Activated effector memory CD4-positive, alpha-beta T cell treated with anti-CD3 and anti-CD28 coated beads, Interleukin-2, amount 50 U/mL, for 16 hours (primary cell): ENCODE results near the gene CAPN10.

Experiments used
- DNase-seq: peaks from one replicate; pipeline ENCODE4 v3.0.0-alpha.2; 2020

Gene CAPN10

DNA sequence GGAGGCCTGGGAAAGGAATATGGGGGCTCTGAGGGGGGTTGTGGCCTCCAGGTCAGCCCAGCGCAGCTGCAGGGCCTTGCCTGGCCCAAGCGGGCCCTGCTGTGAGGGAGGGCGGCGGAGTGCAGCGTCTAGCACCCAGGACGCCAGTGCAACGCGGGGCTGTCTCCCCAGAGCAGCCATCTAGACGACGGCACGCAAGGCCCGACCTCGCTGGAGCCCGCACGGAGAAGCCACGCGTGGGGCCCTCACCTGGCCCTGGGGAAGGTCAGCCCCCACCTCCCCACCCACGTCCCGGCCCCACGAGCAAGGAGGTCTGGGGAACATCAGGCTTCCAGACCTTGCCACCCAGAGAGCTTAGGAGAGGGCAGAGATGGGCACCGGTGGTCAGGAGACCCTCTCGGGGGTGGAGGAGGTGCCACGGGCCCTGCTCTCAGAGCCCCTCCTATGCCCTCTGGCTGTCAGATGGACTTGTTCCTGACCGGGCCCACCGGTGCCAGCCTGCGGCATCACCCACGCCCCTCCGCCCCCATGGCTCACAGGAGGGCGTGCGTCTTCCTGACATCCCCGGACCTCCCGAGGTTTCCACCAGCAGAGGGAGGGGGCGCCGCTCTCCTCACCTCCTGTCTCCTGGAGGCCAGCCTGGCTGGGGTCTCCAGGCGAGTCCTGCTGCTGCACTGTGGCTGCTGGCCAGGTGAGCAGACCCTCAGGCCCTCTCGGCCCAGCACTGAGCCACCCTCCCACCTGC, 55.7 kb downstream of the CAPN10 start:
- peak; percentile 60 for DNase-seq

DNA sequence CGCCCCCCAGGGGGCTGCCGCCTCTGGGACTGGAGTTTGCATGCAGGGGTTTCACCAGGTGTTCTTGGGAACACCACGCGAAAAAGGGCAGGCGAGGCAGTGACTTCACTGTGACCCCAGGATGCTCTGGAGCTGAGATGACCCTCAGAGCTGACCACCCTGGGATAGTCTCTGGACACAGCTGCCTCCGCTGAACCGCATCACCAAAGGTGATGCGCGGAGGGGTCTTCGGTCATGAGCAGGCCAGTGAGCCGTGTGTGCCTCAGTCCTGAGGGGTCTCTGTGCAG, 56.2 kb downstream of the CAPN10 start:
- peak; percentile 57 for DNase-seq

DNA sequence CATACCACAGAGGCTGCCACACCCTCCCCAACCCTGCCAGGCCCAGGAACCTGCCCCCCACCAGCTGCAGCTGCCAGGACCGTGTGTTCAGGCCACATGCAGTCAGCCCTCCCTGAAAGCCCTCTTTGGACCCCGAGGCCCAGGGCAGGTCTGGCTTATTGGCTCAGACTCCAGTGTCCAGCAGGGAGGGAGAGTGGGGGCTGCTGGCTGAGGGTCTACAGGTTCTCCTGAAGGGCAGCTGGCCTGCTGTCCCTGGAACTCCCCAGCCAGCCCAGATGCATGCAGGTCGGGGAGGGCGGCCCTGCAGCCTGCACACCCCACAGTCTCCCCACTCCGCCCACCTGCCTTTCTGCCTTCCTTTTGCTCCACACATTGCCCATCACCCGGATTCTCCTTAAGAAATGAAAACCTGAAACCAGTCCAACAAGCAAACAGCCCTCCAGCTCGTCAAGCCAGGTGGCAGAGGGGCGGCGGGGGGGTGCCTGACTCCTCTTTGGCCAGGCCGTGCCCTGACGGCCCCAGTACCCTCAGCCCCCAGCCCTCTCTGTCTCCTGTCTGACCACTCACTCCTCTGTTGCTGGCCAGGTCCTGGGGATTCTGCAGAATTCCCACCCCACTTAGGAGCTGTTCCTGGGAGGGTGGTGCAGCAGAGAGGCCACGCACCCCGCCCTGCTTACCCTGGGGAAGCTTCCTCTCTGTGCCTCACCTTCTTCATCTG, 56.7 kb downstream of the CAPN10 start:
- peak; percentile 36 for DNase-seq

DNA sequence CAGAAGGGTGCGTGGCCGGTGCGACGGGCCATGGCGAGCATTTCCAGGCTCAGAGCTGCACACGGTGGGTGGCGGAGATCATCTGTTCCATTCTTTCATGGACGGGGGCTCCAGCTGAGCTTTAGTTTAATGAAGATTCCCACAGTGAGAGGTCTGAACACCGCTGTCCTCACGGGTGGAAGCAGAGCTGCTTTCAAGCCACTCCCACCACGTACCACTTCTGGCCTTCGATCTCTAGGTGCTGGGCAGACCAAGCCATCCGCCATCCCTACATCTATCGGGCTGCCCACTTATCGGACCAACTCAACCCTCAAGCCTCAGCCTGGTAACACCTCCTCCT, 57.2 kb downstream of the CAPN10 start:
- peak; percentile 58 for DNase-seq

DNA sequence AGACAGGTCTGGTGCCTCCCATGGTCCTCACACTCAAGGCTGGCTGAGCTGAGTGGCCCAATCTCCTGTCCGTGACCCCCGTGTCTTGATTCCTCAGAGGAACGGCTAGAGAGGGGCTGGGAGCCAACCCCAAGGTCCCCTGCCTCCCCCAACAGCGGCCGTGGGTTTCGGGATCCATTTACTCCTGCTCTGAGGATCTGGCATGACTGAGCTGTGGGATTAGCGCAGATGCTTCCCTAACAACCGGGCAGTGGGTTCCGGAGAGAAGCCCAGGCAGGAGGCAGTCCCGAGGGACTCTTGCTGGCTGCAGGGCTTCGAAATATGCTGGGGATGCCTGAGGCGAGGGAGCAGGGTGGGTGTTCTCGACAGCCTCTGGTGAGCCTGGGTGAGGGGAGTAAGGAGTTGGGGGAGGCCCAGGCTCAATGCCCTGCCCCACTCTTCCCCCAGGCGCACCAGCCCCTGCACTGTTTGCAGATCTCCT, 57.7 kb downstream of the CAPN10 start:
- DNase-seq, result no peak

DNA sequence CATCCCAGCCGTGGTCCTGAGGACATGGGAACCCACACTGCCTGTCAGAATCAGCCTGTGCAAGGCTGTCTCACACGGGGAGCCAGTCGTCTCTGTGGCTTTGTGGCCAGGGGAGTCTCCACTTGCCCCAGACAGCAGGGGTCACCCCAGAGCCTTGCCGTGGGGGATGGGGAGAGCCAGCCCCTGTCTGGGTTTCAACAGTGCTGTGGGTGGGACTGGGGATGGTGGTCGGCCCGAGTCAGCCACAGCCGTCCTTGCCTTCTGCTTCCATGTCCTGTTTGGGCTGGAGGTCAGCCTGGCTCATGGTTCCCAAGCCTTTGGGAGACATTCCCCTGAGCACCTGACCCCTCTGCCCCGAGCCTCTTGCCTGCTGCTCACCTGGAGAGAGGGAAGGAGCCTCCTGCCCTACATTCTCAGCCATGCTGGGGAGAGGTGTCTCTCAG, 58.3 kb downstream of the CAPN10 start:
- DNase-seq, result peak; percentile 37

DNA sequence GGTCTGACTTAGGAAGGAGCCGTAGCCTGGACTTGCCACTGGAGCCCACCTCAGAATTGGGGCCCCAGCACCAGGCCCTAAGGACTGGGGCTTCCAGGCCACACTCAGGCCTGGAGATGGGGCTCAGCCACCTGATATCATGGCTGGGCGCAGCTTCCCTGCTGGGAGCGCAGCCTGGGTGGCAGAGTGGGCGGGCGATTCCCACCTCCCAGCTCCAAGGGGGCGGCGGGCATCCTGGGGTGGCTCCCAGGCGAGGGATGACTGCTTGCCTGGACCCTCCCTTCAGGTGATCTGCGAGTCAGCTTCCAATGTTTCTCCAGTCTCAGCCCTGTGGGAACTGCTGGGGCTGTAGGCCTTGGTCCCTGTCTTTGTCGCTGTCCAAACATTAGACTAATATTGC, 58.8 kb downstream of the CAPN10 start:
- DNase-seq, result peak; percentile 59

DNA sequence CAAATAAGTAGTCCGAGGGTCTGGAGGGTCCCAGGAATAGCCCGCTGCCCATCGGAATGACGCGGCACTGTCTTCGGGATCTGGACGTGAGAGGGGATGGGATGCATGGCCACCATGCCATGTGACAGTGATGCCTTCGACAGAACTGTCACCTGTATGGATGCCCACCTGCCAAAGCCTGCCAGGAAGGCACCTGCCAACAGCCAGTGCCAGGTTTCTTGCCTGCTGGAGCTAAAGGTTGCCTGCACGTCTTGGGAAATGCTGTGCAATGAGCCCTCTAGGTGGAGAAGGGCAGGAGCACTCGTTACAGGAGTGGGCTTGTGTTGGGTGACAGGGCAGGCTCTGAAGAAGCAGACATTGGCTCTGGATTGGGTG, 59.3 kb downstream of the CAPN10 start:
- no peak for DNase-seq

DNA sequence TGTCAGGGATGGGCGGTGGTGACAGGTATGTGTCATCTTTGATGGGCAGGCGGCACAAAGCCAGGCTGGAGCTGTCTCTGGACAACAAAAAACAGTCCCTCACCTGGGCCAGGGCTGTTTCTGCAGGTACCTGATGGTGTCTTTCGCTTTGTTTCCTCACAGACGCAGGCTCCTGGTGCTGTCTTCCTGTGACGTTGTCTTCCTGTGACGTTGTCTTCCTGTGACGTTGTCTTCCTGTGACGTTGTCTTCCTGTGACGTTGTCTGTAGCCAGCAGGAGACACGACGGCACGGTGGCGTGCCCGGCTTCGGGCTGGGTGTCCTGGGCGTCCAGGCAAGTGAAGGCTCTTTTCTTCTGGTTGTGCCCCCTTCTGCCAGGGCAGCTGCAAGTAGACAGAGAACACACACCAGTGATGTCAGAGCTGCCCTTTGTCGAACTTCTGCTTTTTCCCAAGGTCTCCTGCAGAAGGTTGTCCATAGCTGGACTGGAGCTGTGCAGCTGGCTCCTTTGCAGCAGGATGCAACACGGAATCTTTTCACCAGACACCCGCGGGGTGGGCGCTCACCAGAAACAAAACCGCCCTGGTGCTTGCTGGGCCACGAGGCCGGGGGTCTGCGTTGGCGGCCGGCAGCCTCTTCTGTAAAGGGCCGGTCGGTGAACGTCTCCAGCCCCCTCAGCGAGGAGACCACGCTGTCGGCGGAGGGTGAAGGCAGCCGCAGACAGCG, 59.8 kb downstream of the CAPN10 start:
- DNase-seq, result peak; percentile 68

DNA sequence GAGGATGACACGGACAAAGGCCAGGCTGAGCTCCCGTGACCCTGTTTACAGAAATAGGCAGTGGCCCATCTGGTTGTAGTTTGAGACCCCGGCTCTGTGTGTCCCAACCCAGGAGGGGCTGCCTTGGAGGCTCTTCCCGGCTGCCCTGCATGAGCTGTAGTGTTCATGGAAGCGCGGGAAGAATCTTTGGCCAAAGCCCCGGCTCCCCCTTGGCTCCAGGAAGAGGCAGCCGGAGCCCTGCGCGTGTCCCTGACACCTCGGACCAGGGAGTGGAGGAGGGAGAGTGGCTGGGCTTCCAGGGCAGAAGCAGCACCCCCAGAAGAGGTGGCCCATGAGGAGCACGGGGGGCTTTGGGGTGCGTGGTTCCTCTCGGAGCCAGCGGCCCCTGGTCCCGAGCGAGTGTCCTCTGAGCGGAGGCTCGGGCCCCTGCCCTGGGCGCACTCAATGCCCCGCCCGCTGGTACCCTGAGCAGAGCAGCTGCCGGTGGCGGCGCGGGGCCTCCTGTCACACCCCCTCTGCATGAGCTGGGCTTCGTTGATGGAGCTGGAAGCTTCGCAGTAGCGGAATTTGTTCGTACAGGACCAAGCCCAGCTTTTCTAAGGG, 60.5 kb downstream of the CAPN10 start:
- DNase-seq, result no peak

DNA sequence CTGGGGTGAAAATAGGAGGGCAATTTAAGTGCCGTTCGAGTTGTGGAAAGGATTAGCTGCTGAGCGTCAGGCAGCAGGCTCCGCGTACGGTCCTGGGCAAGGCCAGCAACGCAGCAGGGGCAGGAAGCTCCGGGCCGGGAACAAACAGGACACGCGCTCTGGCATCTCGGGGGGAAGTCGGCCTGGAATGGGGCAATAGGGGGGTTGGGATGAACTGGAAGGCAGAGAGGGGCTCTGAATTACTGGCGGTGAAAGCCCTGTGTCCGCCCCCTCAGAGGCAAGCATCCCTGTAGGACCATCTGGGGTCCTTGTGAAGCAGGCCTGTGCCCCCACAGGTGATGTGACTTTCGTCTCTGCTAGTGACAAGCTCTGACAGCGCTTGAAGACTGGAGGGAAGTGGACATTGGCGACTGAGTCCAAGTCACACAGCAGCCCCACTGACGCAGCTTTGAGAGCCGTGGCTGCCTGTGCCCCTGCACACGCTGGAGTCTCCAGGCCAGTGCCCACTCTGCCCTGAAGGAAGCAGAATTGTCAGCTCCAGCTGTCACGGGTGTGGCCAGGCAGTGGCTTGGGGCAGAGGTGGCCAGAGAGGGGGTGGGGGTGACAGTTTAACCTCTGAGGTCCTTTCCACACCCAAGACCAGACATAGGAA, 61.1 kb downstream of the CAPN10 start:
- no peak for DNase-seq

DNA sequence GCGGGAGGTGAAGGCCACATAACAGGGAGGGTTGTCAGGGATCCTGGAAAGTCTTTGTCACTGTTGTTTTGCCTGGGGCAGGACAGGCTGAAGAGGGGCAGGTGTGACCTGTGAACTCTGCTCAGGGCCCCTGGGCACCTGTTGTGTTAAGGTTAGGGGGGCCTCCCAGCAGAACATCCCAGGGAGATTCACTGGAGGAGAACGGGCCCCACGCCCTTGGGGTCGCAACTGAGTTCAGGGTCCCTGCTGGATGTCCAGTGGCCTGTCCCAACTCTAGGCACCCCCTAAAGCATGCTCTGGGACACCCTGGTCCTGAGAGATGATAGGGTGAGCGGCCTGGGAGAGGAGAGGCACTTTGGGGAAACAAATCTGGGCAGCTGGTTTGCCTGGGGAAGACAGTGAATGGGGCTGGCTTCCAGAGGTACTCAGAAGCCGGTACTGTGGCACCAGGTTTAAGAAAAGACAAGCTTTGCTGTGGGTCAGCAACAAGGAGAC, 61.7 kb downstream of the CAPN10 start:
- no peak for DNase-seq
